Common myeloid progenitor, CD34-positive (primary cell): ENCODE measurements around the gene UCHL1.

Experiments
- CTCF ChIA-PET: fragments of 350-600 bp; sonication (Branson Sonifier 250); formaldehyde crosslinking; loops from one replicate; lab custom pipeline; 2021; ENCODE audit warnings: antibody characterized with exemption; lab: Charles Lee
- POLR2A ChIA-PET: fragments of 350-600 bp; sonication (Branson Sonifier 250); formaldehyde crosslinking; loops from one replicate; lab custom pipeline; 2021; ENCODE audit warnings: antibody characterized with exemption; lab: Charles Lee
- DNase-seq, 3 donors: peaks; one replicate each; pipeline versions ENCODE4 v3.0.0 to v3.0.0-alpha.2; 2013
- H3K27ac ChIP-seq, 2 experiments: 1 replicate in 1 of 2; 2 replicates in 1 of 2; pipeline ENCODE4 v1.7.0; 2013; ENCODE audit warnings: inconsistent platforms in 2 of 2, low read length in 2 of 2, mild to moderate bottlenecking in 2 of 2, low read depth in 1 of 2, moderate library complexity in 1 of 2; ENCODE audit not compliant: severe bottlenecking in 2 of 2, insufficient read depth in 1 of 2, poor library complexity in 1 of 2
- H3K27me3 ChIP-seq, 5 experiments: replicated peaks in 2 of 5; 1 replicate in 3 of 5; 2 replicates in 2 of 5; pipeline versions ENCODE4 v1.6.1 to v1.7.0; 2013; ENCODE audit warnings: low read length in 4 of 5, mild to moderate bottlenecking in 2 of 5, moderate library complexity in 2 of 5, inconsistent platforms in 1 of 5; ENCODE audit not compliant: insufficient read depth in 5 of 5, control insufficient read depth in 4 of 5
- H3K36me3 ChIP-seq, 4 experiments: 1 replicate in 2 of 4; 2 replicates in 2 of 4; pipeline versions ENCODE4 v1.6.1 to v1.7.0; 2013; ENCODE audit warnings: low read length in 3 of 4, control low read depth in 1 of 4, mild to moderate bottlenecking in 1 of 4; ENCODE audit not compliant: control insufficient read depth in 4 of 4, insufficient read depth in 4 of 4
- H3K4me1 ChIP-seq, 4 experiments: 1 replicate in 3 of 4; 2 replicates in 1 of 4; pipeline versions ENCODE4 v1.6.1 to v1.7.1; 2013; ENCODE audit warnings: low read length in 3 of 4, mild to moderate bottlenecking in 3 of 4, control low read depth in 1 of 4, inconsistent platforms in 1 of 4, moderate library complexity in 1 of 4; ENCODE audit not compliant: control insufficient read depth in 4 of 4, insufficient read depth in 4 of 4; ENCODE audit errors: control extremely low read depth in 1 of 4
- H3K4me3 ChIP-seq, 7 experiments: 1 replicate in 4 of 7; 2 replicates in 3 of 7; pipeline versions ENCODE4 v1.5.1 to v1.7.0; 2013; ENCODE audit warnings: mild to moderate bottlenecking in 7 of 7, low read length in 6 of 7, moderate library complexity in 6 of 7, inconsistent platforms in 2 of 7, low read depth in 2 of 7, control low read depth in 1 of 7; ENCODE audit not compliant: insufficient read depth in 4 of 7, control insufficient read depth in 1 of 7; ENCODE audit errors: extremely low read depth in 1 of 7
- H3K9me3 ChIP-seq, 5 experiments: 1 replicate in 4 of 5; 2 replicates in 1 of 5; pipeline versions ENCODE4 v1.6.1 to v1.7.1; 2013; ENCODE audit warnings: low read length in 4 of 5, mild to moderate bottlenecking in 2 of 5, inconsistent platforms in 1 of 5, low read depth in 1 of 5, moderate library complexity in 1 of 5; ENCODE audit not compliant: control insufficient read depth in 4 of 5, insufficient read depth in 2 of 5; ENCODE audit errors: control extremely low read depth in 1 of 5
- WGBS: methylation state at CpG from one replicate; pipeline ENCODE4 v1.1.5; 2013; ENCODE audit not compliant: insufficient coverage; 5-methylcytosine and 5-hydroxymethylcytosine counted together

UCHL1 gene

GRCh38 chr4:41285202-41285863 lies 28.6 kb downstream of the UCHL1 start:
- H3K9me3 ChIP-seq = peaks cover 0 to 6% (median 3%) of the 10 kb centered on the region in 5 experiments
- no peaks in the 10 kb centered on the region for H3K4me1 ChIP-seq
- no peaks in the 10 kb centered on the region for H3K36me3 ChIP-seq
- ChIA-PET CTCF (interaction anchor here (1.0 to 8.0 kb wide), 2 partner anchors 366 to 377 kb away, joined by 4 to 97 read pairs; no protein-coding TSS in a partner anchor), POLR2A (no interaction called here)
- DNase-seq = no peak
- peaks cover 0 to 3% (median 0%) of the 10 kb centered on the region in 5 experiments for H3K27me3 ChIP-seq
- 97% methylated on average over 5 of the region's 6 CpGs for WGBS
- no peak overlapping the region for H3K4me3 ChIP-seq
- no peak overlapping the region for H3K27ac ChIP-seq

GRCh38 chr4:41285864-41286235 lies 29.1 kb downstream of the UCHL1 start:
- peaks cover 0 to 3% (median 0%) of the 10 kb centered on the region in 5 experiments for H3K27me3 ChIP-seq
- WGBS = 90% methylated on average over 2 of the region's 3 CpGs

GRCh38 chr4:41287005-41287404 lies 30.3 kb downstream of the UCHL1 start:
- POLR2A ChIA-PET = no interaction called here
- no peaks in the 10 kb centered on the region for H3K36me3 ChIP-seq
- no peak overlapping the region for H3K27ac ChIP-seq
- H3K9me3 ChIP-seq = peaks cover 0 to 6% (median 3%) of the 10 kb centered on the region in 5 experiments
- DNase-seq = no peak
- no peak overlapping the region for H3K4me3 ChIP-seq
- WGBS = 100% methylated on average over 1 of the region's 1 CpG
- H3K27me3 ChIP-seq = peaks cover 0 to 3% (median 0%) of the 10 kb centered on the region in 5 experiments
- no peaks in the 10 kb centered on the region for H3K4me1 ChIP-seq
- CTCF ChIA-PET = no interaction called here

More at GRCh38 chr4:41285864-41286235, 29.1 kb downstream of the UCHL1 start:
- Histone ChIP-seq H3K36me3 (no peaks in the 10 kb centered on the region), H3K4me3 (no peak overlapping the region), H3K9me3 (peaks cover 0 to 6% (median 3%) of the 10 kb centered on the region in 5 experiments), H3K4me1 (no peaks in the 10 kb centered on the region), H3K27ac (no peak overlapping the region)
- ChIA-PET CTCF (interaction anchor here (1.0 to 8.0 kb wide), 2 partner anchors 365 to 376 kb away, joined by 4 to 97 read pairs; no protein-coding TSS in a partner anchor), POLR2A (interaction anchor here (0.6 kb wide), 1 partner anchor 511 kb away, joined by 3 read pairs; no protein-coding TSS in a partner anchor)
- DNase-seq = no peak

- no peaks in the 10 kb centered on the region for H3K36me3 ChIP-seq
- H3K4me1 ChIP-seq = no peaks in the 10 kb centered on the region
- no peak overlapping the region for H3K27ac ChIP-seq
- peaks cover 0 to 6% (median 3%) of the 10 kb centered on the region in 5 experiments for H3K9me3 ChIP-seq
- ChIA-PET POLR2A (no interaction called here), CTCF (interaction anchor here (1.0 to 1.1 kb wide), 2 partner anchors 8 to 73 kb away, joined by 3 read pairs; no protein-coding TSS in a partner anchor)
- 96% methylated on average over 10 of the region's 10 CpGs for WGBS
- H3K4me3 ChIP-seq = no peak overlapping the region
- no peak for DNase-seq
- peaks cover 0 to 3% (median 0%) of the 10 kb centered on the region in 5 experiments for H3K27me3 ChIP-seq
These were observed 31.1 kb downstream of the UCHL1 start for GRCh38 chr4:41287852-41288251.

GRCh38 chr4:41288254-41288653 lies 31.5 kb downstream of the UCHL1 start:
- WGBS = 98% methylated on average over 6 of the region's 10 CpGs
- Histone ChIP-seq H3K4me3 (no peak overlapping the region), H3K36me3 (no peaks in the 10 kb centered on the region), H3K27me3 (peaks cover 0 to 3% (median 0%) of the 10 kb centered on the region in 5 experiments), H3K4me1 (no peaks in the 10 kb centered on the region), H3K9me3 (peaks cover 0 to 6% (median 3%) of the 10 kb centered on the region in 5 experiments), H3K27ac (no peak overlapping the region)
- DNase-seq = no peak
- ChIA-PET POLR2A (no interaction called here), CTCF (interaction anchor here (1.0 to 1.1 kb wide), 2 partner anchors 8 to 72 kb away, joined by 3 read pairs; no protein-coding TSS in a partner anchor)

GRCh38 chr4:41290479-41290878 lies 33.8 kb downstream of the UCHL1 start:
- H3K27me3 ChIP-seq = peaks cover 0 to 3% (median 0%) of the 10 kb centered on the region in 5 experiments
- WGBS = 100% methylated on average over 3 of the region's 4 CpGs
- H3K4me1 ChIP-seq = no peaks in the 10 kb centered on the region
- POLR2A ChIA-PET = no interaction called here
- peaks cover 0 to 18% (median 15%) of the 10 kb centered on the region in 5 experiments for H3K9me3 ChIP-seq
- CTCF ChIA-PET = interaction anchor here (1.0 to 1.4 kb wide), 4 partner anchors 352 to 386 kb away, joined by 3 to 4 read pairs (median 3); no protein-coding TSS in a partner anchor
- H3K4me3 ChIP-seq = no peak overlapping the region
- no peaks in the 10 kb centered on the region for H3K36me3 ChIP-seq
- H3K27ac ChIP-seq = no peak overlapping the region
- no peak for DNase-seq
